GM18909 (cell line): ENCODE measurements around the gene VWDE.

Source experiments
- ATAC-seq: cut with Tn5 transposase; IDR thresholded peaks from one replicate; pipeline ENCODE4 v1.9.1; 2021; ENCODE audit warnings: mild to moderate bottlenecking; ENCODE audit not compliant: unreplicated experiment, poor library complexity

VWDE gene

DNA sequence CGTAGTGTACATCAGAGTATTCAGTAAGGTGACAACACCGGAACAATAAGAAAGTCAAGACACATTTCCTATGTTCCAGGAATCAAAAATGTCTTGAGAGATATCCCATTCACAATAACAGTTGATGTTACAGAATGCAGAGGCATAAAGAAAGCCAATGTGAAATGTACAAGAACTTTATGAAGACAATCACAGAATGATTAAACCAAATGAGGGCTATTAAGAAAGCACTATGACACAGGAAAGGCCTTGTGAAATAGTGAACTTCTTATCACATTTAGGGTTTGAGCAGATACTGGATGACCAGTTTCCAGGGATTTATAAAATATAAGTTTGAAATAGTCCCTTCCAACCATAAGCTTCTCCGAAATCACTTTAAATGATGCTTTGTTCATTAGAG is 52.7 kb downstream of the VWDE start:
- ATAC-seq: no peak

GRCh38 chr7:12337095-12337494 is 66.6 kb downstream of the VWDE start:
- ATAC-seq: no peak

DNA sequence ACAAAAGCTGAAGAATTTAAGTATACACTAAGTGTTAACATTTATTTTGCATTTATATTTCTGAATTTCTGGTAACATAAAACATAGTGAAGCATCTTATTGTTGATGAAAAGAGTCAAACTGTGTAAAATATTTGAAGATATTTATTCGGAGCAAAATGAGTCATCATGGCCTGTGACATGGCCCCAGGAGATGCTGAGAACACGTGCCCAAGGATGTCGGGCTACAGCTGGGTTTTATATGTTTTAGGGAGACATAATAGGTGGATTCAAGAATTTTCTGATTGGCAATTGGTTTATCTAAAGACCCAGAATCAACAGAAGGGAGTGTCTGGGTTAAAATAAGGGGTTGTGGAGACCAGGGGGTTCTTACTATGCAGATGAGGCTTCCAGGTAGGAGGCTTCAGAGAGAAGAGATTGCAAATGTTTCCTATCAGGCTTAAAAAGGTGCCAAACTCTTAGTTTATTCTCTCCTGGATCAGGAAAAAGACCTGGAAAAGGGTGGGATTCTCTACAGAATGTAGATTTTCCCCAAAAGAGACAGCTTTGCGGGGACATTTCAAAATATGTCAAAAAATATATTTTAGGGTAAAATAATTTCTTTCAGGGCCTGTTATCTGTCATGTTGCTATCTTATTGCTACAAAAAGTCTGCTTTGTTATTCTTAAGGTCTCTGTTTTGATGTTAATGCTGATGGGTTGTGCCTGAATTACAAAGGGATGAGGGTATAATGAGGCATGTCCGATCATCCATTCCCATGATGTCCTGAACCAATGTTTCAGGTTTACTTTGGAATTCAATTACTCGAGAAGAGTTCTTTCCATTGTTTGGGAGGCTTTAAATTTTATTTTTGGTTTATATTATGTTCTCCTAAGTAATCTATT is 74.5 kb downstream of the VWDE start:
- no peak for ATAC-seq

DNA sequence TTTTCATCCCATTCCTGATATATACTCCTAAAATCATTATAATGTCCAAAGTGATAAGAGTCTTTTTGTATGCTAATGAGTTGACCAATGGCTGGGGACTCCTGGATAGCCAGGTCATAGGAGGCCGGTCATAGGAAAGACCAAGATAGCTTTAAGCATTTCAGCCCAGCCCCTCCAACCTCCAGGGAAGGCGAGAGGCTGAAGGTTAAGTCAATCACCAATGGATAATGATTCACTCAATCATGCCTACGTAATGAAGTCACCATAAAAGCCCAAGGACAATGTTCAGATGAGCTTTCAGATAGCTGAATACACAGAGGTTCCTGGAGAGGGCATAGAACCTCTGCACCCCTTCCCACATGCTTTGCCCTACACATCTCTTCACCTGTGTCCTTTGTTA is 75.7 kb downstream of the VWDE start:
- ATAC-seq: no peak

DNA sequence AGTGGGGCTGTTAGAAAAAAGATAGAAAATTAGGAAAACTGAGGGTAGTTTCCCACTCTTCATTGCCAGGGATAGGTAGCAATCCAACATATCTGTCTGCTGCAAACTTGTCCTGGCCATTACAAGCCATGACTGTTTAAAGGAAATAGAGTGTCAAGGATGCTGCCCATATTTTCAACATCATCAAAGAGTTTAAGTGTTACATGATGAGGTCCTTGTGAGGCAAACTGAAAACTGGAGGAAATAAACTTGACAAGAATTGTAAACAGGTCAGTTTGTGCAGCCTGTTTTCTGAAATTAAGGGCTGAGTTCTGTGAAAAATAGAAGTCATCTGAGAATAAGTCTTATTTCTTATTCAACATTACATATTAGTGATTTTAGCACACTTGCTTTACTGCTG is 78.0 kb downstream of the VWDE start:
- no peak for ATAC-seq

DNA sequence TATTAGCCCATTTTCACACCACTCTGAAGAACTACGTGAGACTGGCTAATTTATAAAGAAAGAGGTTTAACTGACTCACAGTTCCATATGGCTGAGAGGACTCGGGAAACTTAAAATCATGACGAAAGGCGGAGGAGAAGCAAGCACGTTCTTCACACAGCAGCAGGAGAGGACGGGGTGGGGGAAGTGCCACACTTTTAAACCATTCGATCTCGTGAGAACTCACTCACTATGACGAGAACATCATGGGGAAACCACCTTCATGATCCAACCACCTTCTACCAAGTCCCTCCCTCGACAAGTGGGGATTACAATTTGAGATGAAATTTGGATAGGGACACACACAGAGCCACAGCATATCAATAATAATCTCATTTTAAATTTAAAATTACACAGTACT is 80.2 kb downstream of the VWDE start:
- ATAC-seq: no peak

DNA sequence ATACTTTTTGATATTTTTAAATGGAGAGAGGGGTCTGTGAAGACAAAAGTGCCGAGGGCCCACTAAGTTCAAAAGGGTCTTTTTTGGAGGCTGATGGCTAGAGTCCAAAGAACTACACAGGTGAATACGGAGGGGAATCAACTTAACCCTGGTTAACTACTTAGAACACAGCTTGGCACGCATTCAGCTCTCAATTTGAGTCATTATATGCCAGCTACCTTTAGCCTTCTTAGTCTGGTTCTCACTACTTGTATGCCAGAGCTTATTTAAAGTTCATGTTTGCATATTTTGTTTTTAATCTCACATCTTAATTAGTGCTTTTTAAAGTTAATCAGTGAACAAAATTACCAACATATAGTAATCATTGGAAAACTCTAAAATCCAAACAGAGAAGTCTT is 80.8 kb downstream of the VWDE start:
- peak; percentile 66 for ATAC-seq

- no peak for ATAC-seq
Observed at GRCh38 chr7:12322284-12322902, 81.3 kb downstream of the VWDE start.

DNA sequence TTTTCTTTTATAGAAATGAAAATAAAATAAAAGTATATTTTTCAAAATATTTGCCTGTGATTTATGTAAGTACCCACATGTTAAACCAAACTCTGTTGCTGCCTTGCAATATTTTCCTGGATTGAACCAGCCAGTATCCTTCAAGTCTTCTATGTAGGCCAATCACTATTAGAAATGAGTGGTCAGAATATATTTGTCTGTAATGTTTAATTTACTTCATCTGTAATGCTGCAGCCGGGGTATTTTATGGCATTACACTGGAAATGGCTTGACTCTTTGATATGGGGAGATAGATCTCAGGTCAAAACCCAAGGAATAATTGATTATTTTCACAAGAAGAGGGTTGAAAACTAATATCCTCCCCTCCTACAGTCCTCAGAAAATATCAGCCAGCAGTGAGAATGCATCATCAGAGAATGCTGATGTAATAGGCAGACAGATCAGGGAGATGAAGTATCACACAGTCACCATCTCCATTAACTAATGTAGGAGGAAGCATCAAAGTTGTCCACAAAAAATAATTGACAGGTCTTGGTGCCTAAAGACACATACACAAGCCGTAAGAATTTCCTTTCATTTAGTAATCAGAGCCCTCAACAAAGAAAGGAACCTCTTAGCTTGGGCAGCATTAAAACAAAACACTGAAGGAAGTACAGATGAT is 82.5 kb downstream of the VWDE start:
- ATAC-seq: no peak

- no peak for ATAC-seq
Observed at GRCh38 chr7:12320241-12320986, 83.3 kb downstream of the VWDE start.

DNA sequence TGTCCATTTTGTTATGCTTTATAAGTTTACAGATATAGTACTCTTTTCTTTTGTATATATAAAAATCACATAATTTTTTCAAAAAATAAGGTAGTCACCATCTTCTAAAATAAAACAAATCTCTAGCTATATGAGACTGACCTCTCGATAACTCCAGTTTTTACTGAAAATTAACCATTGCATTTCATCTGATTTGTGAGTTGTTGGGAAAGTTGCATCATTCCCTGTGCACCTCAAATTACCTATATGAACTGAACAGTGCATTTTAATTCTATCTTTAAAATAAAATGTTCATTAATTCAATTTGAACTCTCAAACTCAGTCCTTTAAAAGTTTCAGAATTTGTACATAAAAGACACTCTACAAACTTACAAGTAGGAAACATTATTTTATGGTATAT is 86.0 kb downstream of the VWDE start:
- ATAC-seq: no peak

DNA sequence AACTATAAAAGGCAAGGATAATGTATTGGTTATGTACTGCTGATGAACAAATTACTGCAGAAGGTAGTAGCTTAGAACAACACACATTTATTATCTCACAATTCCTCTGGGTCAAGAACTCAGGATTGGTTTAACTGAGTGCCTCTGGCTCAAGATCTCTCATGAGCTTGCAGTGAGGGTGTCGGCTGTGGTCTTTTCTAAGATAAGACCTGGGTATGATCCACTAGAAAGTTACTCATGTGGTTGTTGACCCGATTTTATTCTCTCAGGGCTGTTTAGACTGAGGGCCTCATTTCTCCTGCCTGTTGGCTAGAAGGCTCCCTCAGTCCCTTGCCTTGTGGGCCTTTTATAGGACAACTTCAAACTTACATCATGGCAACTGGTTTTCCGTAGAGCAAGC is 86.7 kb downstream of the VWDE start:
- no peak for ATAC-seq

DNA sequence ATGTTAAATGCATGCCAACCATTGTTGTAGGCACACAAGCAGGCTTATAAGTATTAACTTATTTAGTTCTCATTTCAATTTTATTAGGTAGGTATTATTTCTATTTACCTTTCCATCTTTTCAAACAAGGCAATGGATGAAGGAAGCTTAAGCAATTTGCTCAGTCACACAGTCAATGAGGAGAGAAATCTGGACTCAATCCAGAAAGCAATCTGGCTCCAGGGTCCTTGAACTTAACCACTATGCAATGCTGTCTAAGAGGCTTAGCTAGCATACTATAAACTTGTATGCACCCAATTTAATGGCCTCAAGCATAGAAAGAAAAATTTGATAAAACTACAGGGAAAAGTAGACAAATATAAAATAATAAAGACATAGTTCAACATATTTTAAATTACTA is 88.6 kb downstream of the VWDE start:
- ATAC-seq: no peak

GRCh38 chr7:12314199-12314598 is 89.5 kb downstream of the VWDE start:
- peak; percentile 48 for ATAC-seq

DNA sequence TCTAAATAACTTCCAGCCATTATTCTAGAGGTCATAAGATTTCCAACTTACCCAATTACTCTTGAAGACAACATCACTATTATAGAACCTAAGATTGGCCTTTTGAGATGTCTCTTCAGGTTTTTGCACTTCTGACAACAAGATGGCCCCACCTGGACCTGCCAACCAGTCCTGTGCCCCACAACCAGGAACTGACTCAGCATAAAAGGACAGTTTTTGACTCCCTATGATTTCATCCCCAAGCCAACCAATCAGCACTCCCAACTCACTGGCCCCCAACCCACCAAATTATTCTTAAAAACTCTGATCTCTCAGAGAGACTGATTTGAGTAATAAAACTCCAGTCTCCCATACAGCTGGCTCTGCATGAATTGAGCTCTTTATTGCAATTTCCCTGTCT is 98.2 kb downstream of the VWDE start:
- no peak for ATAC-seq

- ATAC-seq: no peak
Observed at GRCh38 chr7:12303495-12303894, 100.2 kb downstream of the VWDE start.

DNA sequence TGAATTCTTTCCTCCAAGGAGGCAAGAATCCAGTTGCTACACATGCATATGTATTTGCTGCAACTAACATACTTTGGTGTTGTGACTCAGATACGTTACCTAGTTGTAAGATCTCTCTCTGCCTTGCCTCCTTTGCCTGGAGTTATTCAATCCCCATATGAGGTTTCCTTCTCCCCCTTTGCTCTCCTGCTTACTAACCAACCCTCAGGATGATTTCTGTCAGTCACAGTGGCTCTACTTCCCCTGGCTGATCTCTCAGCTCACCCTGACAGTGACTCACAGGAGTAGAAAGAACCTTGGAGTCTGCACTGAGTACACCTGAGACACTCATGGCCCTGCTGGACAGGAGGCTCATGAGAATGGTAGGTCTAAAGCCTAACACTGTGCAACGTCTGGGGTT is 100.6 kb downstream of the VWDE start:
- ATAC-seq: no peak

DNA sequence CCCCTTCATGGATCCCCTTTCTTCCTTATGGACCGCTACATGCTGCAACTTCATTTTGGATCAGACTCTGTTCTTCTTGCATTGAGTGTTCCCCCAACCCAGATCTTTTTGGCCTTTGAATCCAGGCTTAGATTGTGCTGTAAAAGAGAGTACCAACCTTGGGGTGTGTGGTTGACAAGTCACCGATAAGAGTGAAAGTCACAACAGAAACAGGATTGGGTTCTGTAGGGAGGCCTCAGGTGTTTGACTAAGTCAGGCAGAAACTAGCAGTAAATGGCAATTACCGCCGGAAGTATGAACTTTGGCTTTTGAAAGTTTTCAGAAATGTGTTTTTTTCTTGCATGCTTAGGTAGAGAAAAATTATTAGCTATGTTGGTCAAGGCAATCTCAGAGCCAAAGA is 103.2 kb downstream of the VWDE start:
- ATAC-seq: no peak

GRCh38 chr7:12299367-12299766 is 104.3 kb downstream of the VWDE start:
- ATAC-seq: no peak

DNA sequence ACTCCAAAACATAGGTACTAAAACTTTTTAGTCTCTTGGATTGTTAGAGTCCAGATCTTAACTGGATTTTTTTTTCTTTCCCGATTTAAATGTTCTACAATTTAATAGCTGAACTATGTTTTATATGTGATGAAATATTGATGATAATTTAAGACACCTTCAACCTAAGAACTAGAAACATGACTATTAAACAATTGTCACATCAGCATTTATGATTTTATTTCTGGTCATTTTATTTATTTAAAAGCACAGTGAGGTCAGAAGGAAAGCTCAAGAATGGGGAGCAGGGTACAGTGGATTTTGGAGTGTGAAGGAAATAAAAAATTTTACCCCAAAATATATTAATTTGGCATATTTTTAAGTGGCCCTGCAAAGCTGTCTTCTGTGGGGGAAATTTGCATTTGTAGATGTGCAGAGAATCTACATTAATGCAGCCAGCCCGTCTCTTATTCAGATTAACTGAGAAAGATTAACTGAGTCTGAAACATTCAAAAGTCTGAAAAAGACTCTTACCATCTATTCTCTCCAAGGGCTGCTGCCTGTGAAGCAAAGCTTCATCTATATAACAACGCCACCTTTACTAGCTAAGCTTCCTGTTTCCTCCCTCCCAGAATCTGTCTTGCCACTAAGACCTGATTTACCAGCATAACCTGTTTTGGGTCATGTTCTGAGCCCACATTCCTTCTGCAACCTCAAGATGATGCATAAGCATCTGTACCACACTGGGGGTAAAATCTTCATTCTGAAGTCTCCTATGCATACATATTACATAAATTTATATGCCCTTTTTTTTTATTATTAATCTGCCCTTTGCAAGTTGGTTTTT is 106.2 kb downstream of the VWDE start:
- no peak for ATAC-seq
